ENCODE measurements around the gene VKORC1L1.

The VKORC1L1 gene

DNA sequence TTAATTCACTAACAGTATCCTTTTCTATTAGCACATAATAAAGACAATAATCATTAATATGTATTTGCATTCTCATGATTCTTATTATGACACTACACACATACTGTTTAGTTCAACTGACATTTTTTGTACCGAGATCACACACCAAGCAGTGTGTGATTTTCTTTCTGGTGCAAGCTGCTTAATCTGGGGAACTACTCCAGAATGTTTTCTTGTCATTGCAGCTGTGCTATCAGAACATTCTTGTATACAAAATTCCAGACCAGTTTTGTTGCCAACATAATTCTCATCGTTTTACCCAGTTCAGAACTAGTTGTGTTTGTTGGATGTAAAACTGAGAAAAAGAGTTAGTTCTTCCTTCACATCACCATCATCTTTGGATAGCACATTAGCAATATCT lies 37.4 kb downstream of the VKORC1L1 start:
- TF ChIP-seq, protein P1, sequence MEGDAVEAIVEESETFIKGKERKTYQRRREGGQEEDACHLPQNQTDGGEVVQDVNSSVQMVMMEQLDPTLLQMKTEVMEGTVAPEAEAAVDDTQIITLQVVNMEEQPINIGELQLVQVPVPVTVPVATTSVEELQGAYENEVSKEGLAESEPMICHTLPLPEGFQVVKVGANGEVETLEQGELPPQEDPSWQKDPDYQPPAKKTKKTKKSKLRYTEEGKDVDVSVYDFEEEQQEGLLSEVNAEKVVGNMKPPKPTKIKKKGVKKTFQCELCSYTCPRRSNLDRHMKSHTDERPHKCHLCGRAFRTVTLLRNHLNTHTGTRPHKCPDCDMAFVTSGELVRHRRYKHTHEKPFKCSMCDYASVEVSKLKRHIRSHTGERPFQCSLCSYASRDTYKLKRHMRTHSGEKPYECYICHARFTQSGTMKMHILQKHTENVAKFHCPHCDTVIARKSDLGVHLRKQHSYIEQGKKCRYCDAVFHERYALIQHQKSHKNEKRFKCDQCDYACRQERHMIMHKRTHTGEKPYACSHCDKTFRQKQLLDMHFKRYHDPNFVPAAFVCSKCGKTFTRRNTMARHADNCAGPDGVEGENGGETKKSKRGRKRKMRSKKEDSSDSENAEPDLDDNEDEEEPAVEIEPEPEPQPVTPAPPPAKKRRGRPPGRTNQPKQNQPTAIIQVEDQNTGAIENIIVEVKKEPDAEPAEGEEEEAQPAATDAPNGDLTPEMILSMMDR (IDR thresholded peaks at IDR 0.05; ENCODE audit: insufficient read depth, low read depth, low read length, missing control alignments), result no peak
- DNase-seq (ENCODE audit: low read depth), result no peak
- H3K4me3 ChIP-seq (ENCODE audit: low read length), result no peak overlapping the region

- H3K4me3 ChIP-seq (ENCODE audit: low read length), result no peak overlapping the region
- no peak for DNase-seq (ENCODE audit: low read depth)
- TF ChIP-seq, protein P1 (IDR thresholded peaks at IDR 0.05; ENCODE audit: insufficient read depth, low read depth, low read length, missing control alignments), result no peak
Measured at GRCh38 chr7:65912237-65912636, 39.4 kb downstream of the VKORC1L1 start.

- TF ChIP-seq, protein P1 (IDR thresholded peaks at IDR 0.05; ENCODE audit: insufficient read depth, low read depth, low read length, missing control alignments), result no peak
- H3K4me3 ChIP-seq (ENCODE audit: low read length), result no peak overlapping the region
- no peak for DNase-seq (ENCODE audit: low read depth)
Measured at GRCh38 chr7:65915921-65916657, 43.2 kb downstream of the VKORC1L1 start.

DNA sequence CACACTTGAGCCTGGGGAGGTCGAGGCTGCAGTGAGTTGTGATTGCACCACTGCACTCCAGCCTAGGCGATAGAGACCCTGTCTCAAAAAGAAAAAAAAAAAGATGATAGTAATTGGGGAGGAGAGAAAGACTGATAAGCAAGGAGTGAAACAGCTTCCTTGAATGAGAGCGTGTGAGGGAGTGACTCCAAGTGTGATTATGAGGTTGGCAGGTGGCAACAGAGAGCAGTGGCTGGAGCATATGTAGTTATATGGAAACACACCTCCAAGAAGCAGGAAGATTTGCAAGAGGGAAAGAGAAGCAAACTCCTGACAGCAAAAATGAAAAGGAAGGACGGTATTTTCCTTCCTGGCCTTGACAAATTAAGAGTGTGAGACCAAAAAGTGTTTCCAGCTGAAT lies 50.4 kb downstream of the VKORC1L1 start:
- DNase-seq (ENCODE audit: low read depth), result no peak
- no peak overlapping the region for H3K4me3 ChIP-seq (ENCODE audit: low read length)
- TF ChIP-seq, protein P1 (IDR thresholded peaks at IDR 0.05; ENCODE audit: insufficient read depth, low read depth, low read length, missing control alignments), result no peak

DNA sequence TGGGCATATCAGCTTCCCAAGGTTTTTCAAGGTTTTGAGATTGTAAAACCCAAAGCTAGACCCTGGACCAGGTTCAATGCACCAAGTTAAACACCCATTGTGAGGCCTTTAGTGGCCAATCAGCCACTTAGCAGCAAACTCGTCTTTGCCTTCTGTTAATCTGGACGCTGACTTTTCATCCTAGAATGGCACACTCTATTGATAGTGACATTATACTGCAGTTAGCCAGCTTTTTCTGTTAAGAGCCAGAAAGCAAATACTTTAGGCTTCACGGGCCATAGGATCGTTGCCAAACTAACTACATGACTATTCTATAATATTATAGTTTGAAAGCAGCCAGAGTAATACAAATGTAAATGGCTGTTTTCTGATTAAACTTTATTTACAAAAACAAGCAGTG lies 51.3 kb downstream of the VKORC1L1 start:
- no peak overlapping the region for H3K4me3 ChIP-seq (ENCODE audit: low read length)
- DNase-seq (ENCODE audit: low read depth), result no peak
- TF ChIP-seq, protein P1 (IDR thresholded peaks at IDR 0.05; ENCODE audit: insufficient read depth, low read depth, low read length, missing control alignments), result no peak

- TF ChIP-seq, protein P1 (IDR thresholded peaks at IDR 0.05; ENCODE audit: insufficient read depth, low read depth, low read length, missing control alignments), result no peak
- no peak for DNase-seq (ENCODE audit: low read depth)
- H3K4me3 ChIP-seq (ENCODE audit: low read length), result no peak overlapping the region
Measured at GRCh38 chr7:65925040-65925439, 52.2 kb downstream of the VKORC1L1 start.

DNA sequence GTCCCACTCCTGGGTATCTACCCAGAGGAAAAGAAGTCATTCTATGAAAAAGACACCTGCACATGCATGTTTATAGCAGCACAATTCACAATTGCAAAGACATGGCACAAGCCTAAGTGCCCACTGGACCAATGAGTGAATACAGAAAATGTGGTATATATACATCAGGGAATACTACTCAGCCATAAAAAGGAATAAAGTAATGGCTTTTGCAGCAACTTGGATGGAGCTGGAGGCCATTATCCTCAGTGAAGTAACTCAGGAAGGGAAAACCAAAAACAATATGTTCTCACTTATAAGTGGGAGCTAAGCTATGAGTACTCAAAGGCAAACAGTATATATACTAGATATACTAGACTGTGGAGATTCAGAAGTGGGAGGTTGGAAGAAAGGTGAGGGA lies 53.7 kb downstream of the VKORC1L1 start:
- H3K4me3 ChIP-seq (ENCODE audit: low read length), result no peak overlapping the region
- TF ChIP-seq, protein P1 (IDR thresholded peaks at IDR 0.05; ENCODE audit: insufficient read depth, low read depth, low read length, missing control alignments), result no peak
- DNase-seq (ENCODE audit: low read depth), result no peak

All from epithelial cell of esophagus (primary cell).